Activated T-helper 1 cell treated with anti-CD3 and anti-CD28 coated beads, Interleukin-2, amount 50 U/mL, for 16 hours (primary cell): Measurements from ENCODE around the gene PYGO2.
"Not testable (repeated sequence)": the region's sequence is repeated elsewhere in the genome, so short reads cannot be mapped to it uniquely, and the experiment has no call there.

ENCODE experiments used
- DNase-seq, 2 donors: peaks; one replicate each; pipeline ENCODE4 v3.0.0-alpha.2; 2020; ENCODE audit warnings: low read depth in 1 of 2, low spot score in 1 of 2

PYGO2 gene

GRCh38 chr1:154982341-154982740, 20.8 kb upstream of the PYGO2 start:
- no peak for DNase-seq

GRCh38 chr1:154978360-154978759, 16.8 kb upstream of the PYGO2 start:
- DNase-seq: no peak

- not testable (repeated sequence) for DNase-seq
These were observed 16.2 kb upstream of the PYGO2 start for GRCh38 chr1:154977762-154978161.

GRCh38 chr1:154975409-154976059, 14.0 kb upstream of the PYGO2 start:
- peak in 1 of 2 donors; percentile 38 for DNase-seq

GRCh38 chr1:154974808-154975408, 13.3 kb upstream of the PYGO2 start:
- DNase-seq: peak; percentile 86 to 90

- peak; percentile 90 to 93 for DNase-seq
These were observed 12.7 kb upstream of the PYGO2 start, which contains the start of gene CKS1B for GRCh38 chr1:154974102-154974807. TSS of gene CKS1B (plus strand) at chr1:154974681. CDS start at chr1:154974746, 65 bp downstream.

- peak; percentile 81 to 83 for DNase-seq
These were observed 11.9 kb upstream of the PYGO2 start for GRCh38 chr1:154973344-154974101.

GRCh38 chr1:154972517-154973343, 11.1 kb upstream of the PYGO2 start:
- DNase-seq: no peak

GRCh38 chr1:154972213-154972516, 10.6 kb upstream of the PYGO2 start:
- no peak for DNase-seq

GRCh38 chr1:154971341-154971998, 9.9 kb upstream of the PYGO2 start:
- DNase-seq: no peak

GRCh38 chr1:154970631-154971340, 9.2 kb upstream of the PYGO2 start, which contains the start of gene SHC1:
TSS of gene SHC1 (minus strand) at chr1:154970747. CDS start at chr1:154970526, 221 bp downstream.
- no peak for DNase-seq

GRCh38 chr1:154969860-154970452, 8.4 kb upstream of the PYGO2 start:
- DNase-seq: no peak

GRCh38 chr1:154969246-154969645, 7.7 kb upstream of the PYGO2 start:
- no peak for DNase-seq

- no peak for DNase-seq
These were observed 7.1 kb upstream of the PYGO2 start for GRCh38 chr1:154968731-154969130.

GRCh38 chr1:154967331-154967950, 5.9 kb upstream of the PYGO2 start:
- DNase-seq: no peak

- DNase-seq: no peak
These were observed 4.5 kb upstream of the PYGO2 start for GRCh38 chr1:154966111-154966510.

GRCh38 chr1:154964359-154964758, 2.8 kb upstream of the PYGO2 start:
- DNase-seq: no peak

GRCh38 chr1:154963643-154964042, 2.1 kb upstream of the PYGO2 start:
- DNase-seq: no peak
